H1 (cell line): ENCODE results near the gene CNTN5.

ENCODE experiments used
- BACH1 ChIP-seq: IDR thresholded peaks from 2 replicates; pipeline ENCODE4 v1.6.1; 2012; ENCODE audit warnings: low read length, improper control_type of control experiment
- CEBPB ChIP-seq: IDR thresholded peaks from 2 replicates; pipeline ENCODE4 v1.6.1; 2012; ENCODE audit warnings: low read depth, low read length
- EZH2 ChIP-seq: fragments of 200-600 bp; sonication (generic); IDR thresholded peaks from 2 replicates; pipeline ENCODE4 v1.7.1; 2012; ENCODE audit warnings: low read depth, mild to moderate bottlenecking, moderate library complexity, low read length, inconsistent platforms; ENCODE audit not compliant: severe bottlenecking
- POLR2A ChIP-seq, 2 experiments: IDR thresholded peaks; 1 replicate in 1 of 2; 2 replicates in 1 of 2; pipeline ENCODE4 v1.6.1; 2011; ENCODE audit warnings: low read depth in 2 of 2, low read length in 2 of 2, mild to moderate bottlenecking in 2 of 2; ENCODE audit errors: control extremely low read depth in 1 of 2
- POLR2AphosphoS5 ChIP-seq: IDR thresholded peaks from 2 replicates; pipeline ENCODE4 v1.6.1; 2011; ENCODE audit warnings: low read depth, low read length
- RAD21 ChIP-seq, 2 experiments: IDR thresholded peaks in 1 of 2; conservative IDR thresholded peaks in 1 of 2; 2 replicates each; pipeline ENCODE4 v1.6.1; 2011; ENCODE audit warnings: low read depth in 2 of 2, low read length in 2 of 2, improper control_type of control experiment in 1 of 2, inconsistent platforms in 1 of 2, mild to moderate bottlenecking in 1 of 2, moderate library complexity in 1 of 2
- TF ChIP-seq, protein P1 (sequence below): IDR thresholded peaks from 2 replicates; pipeline ENCODE4 v1.6.1; 2011; ENCODE audit warnings: low read length, improper control_type of control experiment
- TF ChIP-seq, protein P2 (sequence below), 3 experiments: IDR thresholded peaks; 1 replicate in 2 of 3; 2 replicates in 1 of 3; pipeline versions ENCODE4 v1.5.1 to v1.6.1; 2011; ENCODE audit warnings: low read length in 3 of 3, mild to moderate bottlenecking in 3 of 3, inconsistent platforms in 2 of 3, low read depth in 1 of 3, moderate library complexity in 1 of 3; ENCODE audit not compliant: insufficient read depth in 1 of 3; ENCODE audit errors: control extremely low read depth in 1 of 3

DNA sequence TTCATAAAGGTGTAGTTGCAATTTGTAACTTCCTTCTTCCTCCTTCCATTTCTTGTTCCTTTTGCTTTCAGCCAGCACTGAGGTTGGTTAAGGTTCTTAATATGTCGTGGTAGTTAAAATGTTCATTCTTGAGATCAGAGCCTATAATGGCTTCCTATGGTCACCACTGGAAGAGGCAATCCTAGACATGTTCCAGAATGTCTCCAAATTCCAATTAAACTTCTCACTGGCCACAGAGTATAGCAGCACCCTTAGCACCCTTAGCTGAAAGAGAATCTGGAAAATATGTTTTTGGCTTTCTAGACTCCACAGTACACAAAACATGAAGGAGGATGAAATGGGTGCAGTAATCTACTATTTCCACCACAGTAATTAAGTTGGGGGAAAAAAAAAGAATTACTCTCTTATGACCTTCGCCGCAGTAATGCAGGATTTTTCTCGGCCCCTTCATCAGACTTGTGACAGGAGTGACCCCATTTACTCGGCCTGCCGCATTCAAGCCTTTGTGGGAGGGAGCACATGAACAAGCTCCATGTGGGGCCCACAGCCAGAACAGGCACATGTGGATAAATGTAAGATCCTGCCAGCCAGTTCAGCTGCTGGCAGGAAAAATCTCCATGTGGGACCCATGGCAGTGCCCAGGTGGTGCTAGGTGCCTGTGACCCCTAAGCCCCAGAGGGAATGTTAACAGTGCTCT lies 1317.5 kb downstream of the CNTN5 start:
- TF ChIP-seq, protein P1, sequence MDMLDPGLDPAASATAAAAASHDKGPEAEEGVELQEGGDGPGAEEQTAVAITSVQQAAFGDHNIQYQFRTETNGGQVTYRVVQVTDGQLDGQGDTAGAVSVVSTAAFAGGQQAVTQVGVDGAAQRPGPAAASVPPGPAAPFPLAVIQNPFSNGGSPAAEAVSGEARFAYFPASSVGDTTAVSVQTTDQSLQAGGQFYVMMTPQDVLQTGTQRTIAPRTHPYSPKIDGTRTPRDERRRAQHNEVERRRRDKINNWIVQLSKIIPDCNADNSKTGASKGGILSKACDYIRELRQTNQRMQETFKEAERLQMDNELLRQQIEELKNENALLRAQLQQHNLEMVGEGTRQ, result no peak
- TF ChIP-seq, protein P2, sequence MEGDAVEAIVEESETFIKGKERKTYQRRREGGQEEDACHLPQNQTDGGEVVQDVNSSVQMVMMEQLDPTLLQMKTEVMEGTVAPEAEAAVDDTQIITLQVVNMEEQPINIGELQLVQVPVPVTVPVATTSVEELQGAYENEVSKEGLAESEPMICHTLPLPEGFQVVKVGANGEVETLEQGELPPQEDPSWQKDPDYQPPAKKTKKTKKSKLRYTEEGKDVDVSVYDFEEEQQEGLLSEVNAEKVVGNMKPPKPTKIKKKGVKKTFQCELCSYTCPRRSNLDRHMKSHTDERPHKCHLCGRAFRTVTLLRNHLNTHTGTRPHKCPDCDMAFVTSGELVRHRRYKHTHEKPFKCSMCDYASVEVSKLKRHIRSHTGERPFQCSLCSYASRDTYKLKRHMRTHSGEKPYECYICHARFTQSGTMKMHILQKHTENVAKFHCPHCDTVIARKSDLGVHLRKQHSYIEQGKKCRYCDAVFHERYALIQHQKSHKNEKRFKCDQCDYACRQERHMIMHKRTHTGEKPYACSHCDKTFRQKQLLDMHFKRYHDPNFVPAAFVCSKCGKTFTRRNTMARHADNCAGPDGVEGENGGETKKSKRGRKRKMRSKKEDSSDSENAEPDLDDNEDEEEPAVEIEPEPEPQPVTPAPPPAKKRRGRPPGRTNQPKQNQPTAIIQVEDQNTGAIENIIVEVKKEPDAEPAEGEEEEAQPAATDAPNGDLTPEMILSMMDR (IDR thresholded peaks at IDR 0.05; ENCODE audit: control extremely low read depth in 1 of 3, insufficient read depth in 1 of 3, low read depth in 1 of 3, low read length in 3 of 3), result no peak
- TF ChIP-seq CEBPB (no peak), POLR2A (IDR thresholded peaks at IDR 0.05; ENCODE audit: control extremely low read depth in 1 of 2, low read depth in 2 of 2, low read length in 2 of 2) (no peak), BACH1 (no peak), POLR2AphosphoS5 (no peak), EZH2 (no peak), RAD21 (IDR thresholded peaks at IDR 0.05 in 1 of 2, conservative IDR thresholded peaks at IDR 0.05 in 1 of 2; ENCODE audit: low read depth in 2 of 2, low read length in 2 of 2) (no peak)
